ENCODE measurements around the gene RALGPS2. TPM values are rescaled to one million over a fixed set of nuclear protein-coding genes. Genes with fewer than 3 reads are reported as not detected.

Gene RALGPS2
- total and polyA plus RNA-seq, 7 donors = 6.6 to 24.3 (median 14.3) TPM

GRCh38 chr1:178933709-178934490 lies 208.9 kb downstream of the RALGPS2 start:
- no peak for DNase-seq
- TF ChIP-seq POLR2AphosphoS5 (IDR thresholded peaks at IDR 0.05) (peak in 3 of 4 donors; percentile 36 to 62 (median 45)), POLR2A (IDR thresholded peaks at IDR 0.05) (no peak)
- Histone ChIP-seq H3K27ac (peak overlapping the region; percentile 82 to 93 (median 87)), H3K4me3 (no peak overlapping the region), H3K27me3 (no peaks in the 10 kb centered on the region), H3K4me1 (peaks cover 0 to 98% (median 96%) of the 10 kb centered on the region in 4 donors), H3K9me3 (no peaks in the 10 kb centered on the region), H3K36me3 (no peaks in the 10 kb centered on the region)
- intact Hi-C loops (cut with DNase I) = loop anchor here (2.0 kb wide), 1 partner anchor 63 kb away; the partner anchor contains the start of gene ANGPTL1
- 81 to 84% methylated on average over 6 of the region's 6 CpGs for WGBS, 2 donors

GRCh38 chr1:178934546-178934945 lies 209.5 kb downstream of the RALGPS2 start:
- H3K36me3 ChIP-seq = no peaks in the 10 kb centered on the region
- no peaks in the 10 kb centered on the region for H3K27me3 ChIP-seq
- 76 to 86% methylated on average over 3 of the region's 3 CpGs for WGBS, 2 donors
- H3K9me3 ChIP-seq = no peaks in the 10 kb centered on the region
- no peak overlapping the region for H3K4me3 ChIP-seq
- TF ChIP-seq POLR2AphosphoS5 (IDR thresholded peaks at IDR 0.05) (no peak), POLR2A (IDR thresholded peaks at IDR 0.05) (no peak), EP300 (IDR thresholded peaks at IDR 0.05) (no peak), CTCF (IDR thresholded peaks at IDR 0.05) (no peak)
- intact Hi-C loops (cut with DNase I) = no loop called here
- H3K4me1 ChIP-seq = peaks cover 0 to 98% (median 96%) of the 10 kb centered on the region in 4 donors
- peak overlapping the region; percentile 82 to 93 (median 87) for H3K27ac ChIP-seq
- no peak for DNase-seq

- Histone ChIP-seq H3K27ac (peak overlapping the region in 3 of 4 donors; percentile 50 to 93 (median 86)), H3K27me3 (no peaks in the 10 kb centered on the region), H3K4me3 (no peak overlapping the region), H3K9me3 (no peaks in the 10 kb centered on the region), H3K36me3 (no peaks in the 10 kb centered on the region), H3K4me1 (peaks cover 0 to 98% (median 94%) of the 10 kb centered on the region in 4 donors)
- TF ChIP-seq EP300 (IDR thresholded peaks at IDR 0.05) (no peak), POLR2AphosphoS5 (IDR thresholded peaks at IDR 0.05) (no peak), CTCF (IDR thresholded peaks at IDR 0.05) (no peak), POLR2A (IDR thresholded peaks at IDR 0.05) (no peak)
- intact Hi-C loops (cut with DNase I) = no loop called here
- DNase-seq = no peak
- WGBS, 2 donors = 70 to 72% methylated on average over 5 of the region's 5 CpGs
Measured at GRCh38 chr1:178935610-178936009, 210.6 kb downstream of the RALGPS2 start.

GRCh38 chr1:178937695-178938094 lies 212.7 kb downstream of the RALGPS2 start:
- WGBS, 2 donors = 64 to 75% methylated on average over 5 of the region's 5 CpGs
- TF ChIP-seq POLR2A (IDR thresholded peaks at IDR 0.05) (no peak), POLR2AphosphoS5 (IDR thresholded peaks at IDR 0.05) (peak in 3 of 4 donors; percentile 27 to 40 (median 36))
- peak overlapping the region; percentile 88 to 93 (median 90) for H3K27ac ChIP-seq
- intact Hi-C loops (cut with DNase I) = no loop called here
- no peaks in the 10 kb centered on the region for H3K9me3 ChIP-seq
- peaks cover 0 to 84% (median 80%) of the 10 kb centered on the region in 4 donors for H3K4me1 ChIP-seq
- no peak for DNase-seq
- H3K27me3 ChIP-seq = no peaks in the 10 kb centered on the region
- H3K36me3 ChIP-seq = no peaks in the 10 kb centered on the region
- H3K4me3 ChIP-seq = no peak overlapping the region

- Histone ChIP-seq H3K9me3 (no peaks in the 10 kb centered on the region), H3K4me3 (peak overlapping the region in 1 of 4 donors; percentile 23), H3K27me3 (no peaks in the 10 kb centered on the region), H3K27ac (peak overlapping the region; percentile 88 to 93 (median 90)), H3K36me3 (no peaks in the 10 kb centered on the region), H3K4me1 (peaks cover 0 to 84% (median 75%) of the 10 kb centered on the region in 4 donors)
- no peak for TF ChIP-seq EP300 (IDR thresholded peaks at IDR 0.05)
- no peak for TF ChIP-seq POLR2AphosphoS5 (IDR thresholded peaks at IDR 0.05)
- intact Hi-C loops (cut with DNase I) = no loop called here
- 77 to 81% methylated on average over 11 of the region's 11 CpGs for WGBS, 2 donors
- no peak for DNase-seq
Measured at GRCh38 chr1:178938101-178938958, 213.3 kb downstream of the RALGPS2 start.

- peak overlapping the region; percentile 88 to 93 (median 90) for H3K27ac ChIP-seq
- peak; percentile 95 for DNase-seq
- peak overlapping the region in 3 of 4 donors; percentile 5 to 23 (median 13) for H3K4me3 ChIP-seq
- intact Hi-C loops (cut with DNase I) = no loop called here
- no peaks in the 10 kb centered on the region for H3K27me3 ChIP-seq
- H3K4me1 ChIP-seq = peaks cover 0 to 80% (median 69%) of the 10 kb centered on the region in 4 donors
- TF ChIP-seq CTCF (IDR thresholded peaks at IDR 0.05) (no peak), EP300 (IDR thresholded peaks at IDR 0.05) (peak in 3 of 4 donors; percentile 18 to 78 (median 77)), POLR2A (IDR thresholded peaks at IDR 0.05) (no peak), POLR2AphosphoS5 (IDR thresholded peaks at IDR 0.05) (peak; percentile 76 to 90 (median 84))
- H3K36me3 ChIP-seq = no peaks in the 10 kb centered on the region
- 59 to 70% methylated on average over 10 of the region's 10 CpGs for WGBS, 2 donors
- no peaks in the 10 kb centered on the region for H3K9me3 ChIP-seq
Measured at GRCh38 chr1:178938959-178939317, 213.9 kb downstream of the RALGPS2 start.

Measured in sigmoid colon (tissue), 7 donors.